K562 (cell line): Measurements from ENCODE around the gene TMPRSS6. TPM values are rescaled to one million over a fixed set of nuclear protein-coding genes. Genes with fewer than 3 reads are reported as not detected.

Experiments used
- ATAC-seq: fragments of 200-7000 bp; cut with Tn5 transposase; 3 replicates; pipeline ENCODE4 v1.9.1; 2020; ENCODE audit warnings: moderate library complexity
- BruUV-seq: library from RNA; stranded (reverse); fragments of 400-500 nt; replicated peaks from 2 replicates; lab custom pipeline; 2021; lab: Mats Ljungman, UMichigan
- CTCF ChIA-PET: fragments of 300-600 bp; formaldehyde crosslinking; extraction: SDS; loops from one replicate; lab custom pipeline; 2021; ENCODE audit warnings: low intra/inter-chr PET ratio; lab: Yijun Ruan, JAX
- POLR2A ChIA-PET: fragments of 300-600, 350-650 bp; sonication (Branson Sonifier 250); formaldehyde crosslinking; extraction: SDS; loops from one replicate; lab custom pipeline; 2021; ENCODE audit warnings: antibody characterized with exemption, inconsistent platforms; lab: Yijun Ruan, JAX
- DNase-seq, 4 experiments: peaks; one replicate each; pipeline versions ENCODE4 v3.0.0 to v3.0.0-alpha.2; 2011 to 2018; ENCODE audit warnings: low spot score in 3 of 4, mixed read lengths in 3 of 4; ENCODE audit errors: extremely low read depth in 1 of 4
- FAIRE-seq: peaks from 2 replicates; lab custom pipeline; 2011; peaks lifted over from hg19 to GRCh38; lab: Jason Lieb, UNC
- H2AFZ ChIP-seq: 2 replicates; pipeline ENCODE4 v1.6.0; 2011; ENCODE audit warnings: low read depth, low read length, control low read depth, inconsistent platforms
- H3K27ac ChIP-seq: fragments of 200-600 bp; 3 replicates; pipeline ENCODE4 v1.8.0; 2011; ENCODE audit warnings: low read depth, mild to moderate bottlenecking, control low read depth, inconsistent platforms, low read length, moderate library complexity, mixed read lengths; ENCODE audit errors: extremely low read depth
- H3K27me3 ChIP-seq, 2 experiments: fragments of 300-600 bp in 1 of 2; 2 replicates in 1 of 2; 3 replicates in 1 of 2; pipeline versions ENCODE4 v1.6.0 to v1.8.0; 2011; ENCODE audit warnings: inconsistent platforms in 2 of 2, low read length in 2 of 2, mild to moderate bottlenecking in 1 of 2, mixed read lengths in 1 of 2, moderate library complexity in 1 of 2; ENCODE audit not compliant: control insufficient read depth in 2 of 2, insufficient read depth in 2 of 2
- H3K36me3 ChIP-seq: fragments of 300-600 bp; 3 replicates; pipeline ENCODE4 v1.8.0; 2011; ENCODE audit warnings: mild to moderate bottlenecking, low read length, inconsistent platforms; ENCODE audit not compliant: control insufficient read depth, insufficient read depth
- H3K4me1 ChIP-seq, 2 experiments: fragments of 200-600 bp in 1 of 2; replicated peaks in 1 of 2; 2 replicates in 1 of 2; 3 replicates in 1 of 2; pipeline versions ENCODE4 v1.5.1 to v1.8.0; 2011; ENCODE audit warnings: inconsistent platforms in 2 of 2, low read length in 2 of 2, mild to moderate bottlenecking in 1 of 2, mixed read lengths in 1 of 2, moderate library complexity in 1 of 2; ENCODE audit not compliant: control insufficient read depth in 2 of 2, insufficient read depth in 2 of 2
- H3K4me2 ChIP-seq: 2 replicates; pipeline ENCODE4 v1.6.1; 2011; ENCODE audit warnings: low read length, control low read depth, inconsistent platforms, mixed read lengths; ENCODE audit not compliant: insufficient read depth
- H3K4me3 ChIP-seq: fragments of 200-600 bp; sonication (generic), shearing (Covaris generic); 2 replicates; pipeline ENCODE4 v1.5.1; 2016; ENCODE audit warnings: control low read depth, inconsistent platforms
- H3K79me2 ChIP-seq: fragments of 200-600 bp; 3 replicates; pipeline ENCODE4 v1.8.0; 2011; ENCODE audit warnings: low read length, inconsistent platforms; ENCODE audit not compliant: control insufficient read depth, insufficient read depth
- H3K9ac ChIP-seq, 2 experiments: 2 replicates each; pipeline versions ENCODE4 v1.6.0 to v1.6.1; 2011; ENCODE audit warnings: low read depth in 2 of 2, low read length in 2 of 2, control low read depth in 1 of 2, inconsistent platforms in 1 of 2, mild to moderate bottlenecking in 1 of 2, mixed read lengths in 1 of 2; ENCODE audit not compliant: insufficient read depth in 1 of 2
- H3K9me1 ChIP-seq: one replicate; pipeline ENCODE4 v1.6.0; 2011; ENCODE audit warnings: inconsistent platforms, mild to moderate bottlenecking, low read length, moderate library complexity; ENCODE audit not compliant: control insufficient read depth, insufficient read depth
- H3K9me3 ChIP-seq: replicated peaks from 2 replicates; pipeline ENCODE4 v1.5.1; 2011; ENCODE audit warnings: low read depth, low read length, inconsistent platforms; ENCODE audit not compliant: control insufficient read depth, insufficient read depth
- H4K20me1 ChIP-seq: replicated peaks from 2 replicates; pipeline ENCODE4 v1.6.1; 2011; ENCODE audit warnings: low read length, inconsistent platforms, mixed read lengths; ENCODE audit not compliant: control insufficient read depth, insufficient read depth
- PRPF4 ChIP-seq: fragments of 200-400 bp; formaldehyde crosslinking; IDR thresholded peaks from one replicate; pipeline ENCODE4 v1.6.1; 2017; ENCODE audit warnings: low read length, low read depth, mild to moderate bottlenecking; ENCODE audit not compliant: insufficient read depth, poor library complexity, severe bottlenecking
- TFE3 ChIP-seq: fragments of 450-650 bp; formaldehyde crosslinking; IDR thresholded peaks from 2 replicates; pipeline ENCODE4 v1.4.0; 2020; ENCODE audit warnings: mild to moderate bottlenecking, mixed read lengths
- ZNF282 ChIP-seq: sonication (generic); formaldehyde crosslinking; IDR thresholded peaks from 2 replicates; pipeline ENCODE4 v1.8.1; 2023; ENCODE audit warnings: missing genetic modification reagents
- ZNF583 ChIP-seq: fragments of 250-450 bp; sonication (Bioruptor Pico); IDR thresholded peaks from 2 replicates; pipeline ENCODE4 v1.4.0; 2020
- ZNF589 ChIP-seq: fragments of 200-800 bp; sonication (Bioruptor generic); IDR thresholded peaks from 2 replicates; pipeline ENCODE4 v1.6.1; 2016; ENCODE audit warnings: low read depth, missing genetic modification characterization, missing compliant biosample characterization
- ZNF668 ChIP-seq: fragments of 250-450 bp; sonication (Bioruptor Pico); IDR thresholded peaks from 2 replicates; pipeline ENCODE4 v1.8.0; 2022; ENCODE audit warnings: mild to moderate bottlenecking, inconsistent platforms
- ZNF707 ChIP-seq: fragments of 250-450 bp; sonication (Bioruptor Pico); conservative IDR thresholded peaks from 2 replicates; pipeline ENCODE4 v1.8.0; 2022; ENCODE audit warnings: inconsistent platforms, mild to moderate bottlenecking, moderate library complexity
- WGBS: fragments of 100-300 bp; shearing (Covaris generic); methylation state at CpG from one replicate; pipeline ENCODE4 v1.1.6; 2016; ENCODE audit warnings: low coverage, mixed read lengths; ENCODE audit not compliant: insufficient coverage; ENCODE audit errors: missing lambda C conversion rate; 5-methylcytosine and 5-hydroxymethylcytosine counted together
- in situ Hi-C: fragments of 300-500 bp; cut with MboI; formaldehyde crosslinking; loops from 4 replicates; pipeline ENCODE4 v1.15.0; 2018; ENCODE audit warnings: inconsistent platforms, mixed read lengths
- intact Hi-C: fragments of 100-400 bp; cut with micrococcal nuclease; formaldehyde crosslinking; loops from 2 replicates; pipeline ENCODE4 v1.14.2; 2022
- polyA plus RNA-seq, 8 experiments: library from polyadenylated mRNA; depleted of rRNA in 4 of 8; stranded (reverse) in 5 of 8; unstranded in 3 of 8; fragments of >200 nt; fragmentation: Nextera tagmentation in 2 of 8; fragmentation: Illumina TruSeq in 1 of 8; extraction: Ambion mirVana in 2 of 8; extraction: Trizol in 1 of 8; gene quantifications; 2 replicates each; pipeline versions ENCODE4 v1.2.1 to v1.2.3, GENCODE V29; 2011 to 2014; ENCODE audit warnings: inconsistent platforms in 1 of 8, missing spikeins in 1 of 8
- total RNA-seq, 7 experiments: library from RNA; depleted of rRNA in 6 of 7; stranded (reverse); fragments of >200 nt in 6 of 7; fragmentation: Illumina TruSeq in 2 of 7; extraction: Trizol in 2 of 7; gene quantifications; 2 replicates each; pipeline versions ENCODE4 v1.2.1 to v1.2.3, GENCODE V29; 2011 to 2021; ENCODE audit warnings: low replicate concordance in 1 of 7
- TF ChIP-seq, protein P1 (sequence below): IDR thresholded peaks from 2 replicates; pipeline ENCODE4 v1.6.1; 2016; ENCODE audit warnings: missing genetic modification characterization, missing compliant biosample characterization
- TF ChIP-seq, protein P2 (sequence below): fragments of 450-650 bp; IDR thresholded peaks from 2 replicates; pipeline ENCODE4 v1.6.1; 2017; ENCODE audit warnings: antibody characterized with exemption, mild to moderate bottlenecking

TMPRSS6 gene
- total and polyA plus RNA-seq, 9 of the 15 experiments (the other 6 are each of a cell fraction or from before 2014, with no cell fraction given) = 0.03 TPM; not detected in 8

DNA sequence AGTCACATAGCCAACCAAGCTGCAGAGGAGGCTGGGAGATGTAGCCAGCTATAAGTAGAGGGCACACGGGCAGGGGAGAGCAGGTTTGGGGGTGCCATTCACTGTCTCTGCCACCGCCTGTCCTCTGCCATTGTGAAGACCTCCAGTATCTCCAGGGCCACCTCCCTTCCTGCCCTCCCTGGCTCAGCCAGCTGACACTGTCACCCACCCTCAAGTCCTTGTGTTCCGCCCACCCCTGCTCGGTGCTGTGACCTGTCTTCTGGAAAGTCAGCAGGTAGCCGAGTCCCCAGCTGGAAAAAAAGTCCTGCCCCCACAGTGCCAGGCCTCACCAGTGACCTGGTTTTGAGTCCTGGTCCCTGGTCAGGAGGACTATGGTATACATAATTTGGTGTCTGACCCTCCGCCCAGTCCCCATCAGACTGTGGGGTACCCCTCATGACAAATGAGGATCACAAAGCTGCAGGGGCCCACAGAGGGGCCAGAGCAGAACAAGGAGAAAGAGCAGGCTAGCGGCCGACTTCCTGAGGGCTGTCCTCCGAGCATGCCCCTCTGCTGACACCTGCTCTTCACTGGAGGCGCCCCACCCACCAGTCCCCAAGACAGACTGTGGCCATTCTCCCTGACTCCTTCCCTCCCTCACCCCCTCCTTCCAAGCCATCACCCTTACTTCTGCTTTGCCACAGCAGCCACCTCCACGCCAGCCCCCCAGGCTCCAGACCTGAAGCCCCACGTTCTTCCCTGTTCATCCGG, 47.3 kb upstream of the TMPRSS6 start:
- H3K9me3 ChIP-seq = no peaks in the 10 kb centered on the region; the same call in 1 of the 2 replicates
- no peak for ATAC-seq
- WGBS = 1% methylated on average over 9 of the region's 13 CpGs
- H3K4me2 ChIP-seq = no peak overlapping the region
- H4K20me1 ChIP-seq = no peaks in the 10 kb centered on the region; the same call in 1 of the 2 replicates
- in situ Hi-C loops (no loop called here), intact Hi-C loops (no loop called here)
- no peaks in the 10 kb centered on the region for H3K36me3 ChIP-seq
- H3K9ac ChIP-seq = no peak overlapping the region
- H2AFZ ChIP-seq = no peak overlapping the region
- ChIA-PET CTCF (no interaction called here), POLR2A (interaction anchor here (0.6 kb wide), 2 partner anchors 329 to 807 kb away, joined by 3 read pairs; no protein-coding TSS in a partner anchor)
- no peak overlapping the region for H3K4me3 ChIP-seq
- H3K27me3 ChIP-seq = peaks cover 0 to 57% of the 10 kb centered on the region in 2 experiments; a peak in 4 of 5 replicates
- H3K79me2 ChIP-seq = no peaks in the 10 kb centered on the region
- H3K27ac ChIP-seq = no peak overlapping the region
- DNase-seq = no peak
- no peaks in the 10 kb centered on the region; a peak in 1 of 5 replicates for H3K4me1 ChIP-seq
- BruUV-seq = no TSS peak
- no peak for FAIRE-seq
- TF ChIP-seq ZNF583 (CRISPR knock-in tag) = no peak
- TF ChIP-seq TFE3 (CRISPR knock-in tag) = no peak
- no peak for TF ChIP-seq ZNF707 (CRISPR knock-in tag)
- no peak for TF ChIP-seq PRPF4
- TF ChIP-seq ZNF282 = no peak
- TF ChIP-seq, protein P1, sequence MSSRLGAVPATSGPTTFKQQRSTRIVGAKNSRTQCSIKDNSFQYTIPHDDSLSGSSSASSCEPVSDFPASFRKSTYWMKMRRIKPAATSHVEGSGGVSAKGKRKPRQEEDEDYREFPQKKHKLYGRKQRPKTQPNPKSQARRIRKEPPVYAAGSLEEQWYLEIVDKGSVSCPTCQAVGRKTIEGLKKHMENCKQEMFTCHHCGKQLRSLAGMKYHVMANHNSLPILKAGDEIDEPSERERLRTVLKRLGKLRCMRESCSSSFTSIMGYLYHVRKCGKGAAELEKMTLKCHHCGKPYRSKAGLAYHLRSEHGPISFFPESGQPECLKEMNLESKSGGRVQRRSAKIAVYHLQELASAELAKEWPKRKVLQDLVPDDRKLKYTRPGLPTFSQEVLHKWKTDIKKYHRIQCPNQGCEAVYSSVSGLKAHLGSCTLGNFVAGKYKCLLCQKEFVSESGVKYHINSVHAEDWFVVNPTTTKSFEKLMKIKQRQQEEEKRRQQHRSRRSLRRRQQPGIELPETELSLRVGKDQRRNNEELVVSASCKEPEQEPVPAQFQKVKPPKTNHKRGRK (tag) = no peak
- TF ChIP-seq, protein P2, sequence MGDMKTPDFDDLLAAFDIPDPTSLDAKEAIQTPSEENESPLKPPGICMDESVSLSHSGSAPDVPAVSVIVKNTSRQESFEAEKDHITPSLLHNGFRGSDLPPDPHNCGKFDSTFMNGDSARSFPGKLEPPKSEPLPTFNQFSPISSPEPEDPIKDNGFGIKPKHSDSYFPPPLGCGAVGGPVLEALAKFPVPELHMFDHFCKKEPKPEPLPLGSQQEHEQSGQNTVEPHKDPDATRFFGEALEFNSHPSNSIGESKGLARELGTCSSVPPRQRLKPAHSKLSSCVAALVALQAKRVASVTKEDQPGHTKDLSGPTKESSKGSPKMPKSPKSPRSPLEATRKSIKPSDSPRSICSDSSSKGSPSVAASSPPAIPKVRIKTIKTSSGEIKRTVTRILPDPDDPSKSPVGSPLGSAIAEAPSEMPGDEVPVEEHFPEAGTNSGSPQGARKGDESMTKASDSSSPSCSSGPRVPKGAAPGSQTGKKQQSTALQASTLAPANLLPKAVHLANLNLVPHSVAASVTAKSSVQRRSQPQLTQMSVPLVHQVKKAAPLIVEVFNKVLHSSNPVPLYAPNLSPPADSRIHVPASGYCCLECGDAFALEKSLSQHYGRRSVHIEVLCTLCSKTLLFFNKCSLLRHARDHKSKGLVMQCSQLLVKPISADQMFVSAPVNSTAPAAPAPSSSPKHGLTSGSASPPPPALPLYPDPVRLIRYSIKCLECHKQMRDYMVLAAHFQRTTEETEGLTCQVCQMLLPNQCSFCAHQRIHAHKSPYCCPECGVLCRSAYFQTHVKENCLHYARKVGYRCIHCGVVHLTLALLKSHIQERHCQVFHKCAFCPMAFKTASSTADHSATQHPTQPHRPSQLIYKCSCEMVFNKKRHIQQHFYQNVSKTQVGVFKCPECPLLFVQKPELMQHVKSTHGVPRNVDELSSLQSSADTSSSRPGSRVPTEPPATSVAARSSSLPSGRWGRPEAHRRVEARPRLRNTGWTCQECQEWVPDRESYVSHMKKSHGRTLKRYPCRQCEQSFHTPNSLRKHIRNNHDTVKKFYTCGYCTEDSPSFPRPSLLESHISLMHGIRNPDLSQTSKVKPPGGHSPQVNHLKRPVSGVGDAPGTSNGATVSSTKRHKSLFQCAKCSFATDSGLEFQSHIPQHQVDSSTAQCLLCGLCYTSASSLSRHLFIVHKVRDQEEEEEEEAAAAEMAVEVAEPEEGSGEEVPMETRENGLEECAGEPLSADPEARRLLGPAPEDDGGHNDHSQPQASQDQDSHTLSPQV = no peak
- no peak for TF ChIP-seq ZNF668 (CRISPR knock-in tag)
- no peak for TF ChIP-seq ZNF589 (CRISPR knock-in tag)
- H3K9me1 ChIP-seq = no peaks in the 10 kb centered on the region
